GM20000 (cell line): ENCODE results near the gene GSDME.
"Not testable (repeated sequence)": the region's sequence is repeated elsewhere in the genome, so short reads cannot be mapped to it uniquely, and the experiment has no call there.

Source experiments
- DNase-seq: peaks from one replicate; pipeline ENCODE4 v3.0.0; 2012; ENCODE audit warnings: low spot score
- CTCF ChIP-seq: IDR thresholded peaks from 2 replicates; pipeline ENCODE4 v1.5.1; 2012; ENCODE audit warnings: mild to moderate bottlenecking, control low read depth; ENCODE audit errors: extremely low read depth, missing control alignments

GSDME gene

DNA sequence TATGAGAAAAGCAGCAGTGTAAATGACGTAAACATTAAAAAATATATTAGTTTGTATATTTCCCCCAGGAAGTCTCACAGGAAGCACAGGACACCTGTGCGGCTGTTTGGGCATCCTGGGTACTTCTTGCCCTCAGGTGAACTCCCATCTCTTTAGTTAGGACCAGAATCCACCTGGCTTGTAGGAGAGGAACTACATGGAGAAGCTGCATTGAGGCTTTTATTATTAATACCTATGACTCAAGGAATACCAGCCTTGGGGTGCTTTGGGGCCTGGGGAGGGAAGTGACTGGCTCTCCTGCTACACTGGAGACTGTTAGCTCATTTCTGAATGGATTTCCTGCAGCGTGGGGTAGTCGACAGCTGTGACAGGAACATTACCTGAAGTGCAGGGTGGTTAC, 40.0 kb upstream of the GSDME start:
- DNase-seq, result no peak
- no peak for TF ChIP-seq CTCF

DNA sequence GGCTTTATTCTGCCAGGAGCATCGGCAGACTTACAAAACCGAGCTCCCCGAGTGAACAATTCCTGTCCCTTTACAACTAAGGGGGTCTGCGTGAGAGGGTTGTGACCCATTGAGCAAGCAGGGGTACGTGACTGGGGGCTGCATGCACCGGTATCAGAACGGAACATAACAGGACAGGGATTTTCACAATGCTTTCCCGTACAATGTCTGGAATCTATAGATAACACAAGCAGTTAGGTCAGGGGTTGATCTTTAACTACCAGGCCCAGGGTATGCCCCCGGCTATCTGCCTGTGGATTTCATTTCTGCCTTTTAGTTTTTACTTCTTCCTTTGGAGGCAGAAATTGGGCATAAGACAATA, 38.1 kb upstream of the GSDME start:
- TF ChIP-seq CTCF, result no peak
- DNase-seq, result no peak

- not testable (repeated sequence) for DNase-seq
Measured at GRCh38 chr7:24794751-24795406, 37.6 kb upstream of the GSDME start.

DNA sequence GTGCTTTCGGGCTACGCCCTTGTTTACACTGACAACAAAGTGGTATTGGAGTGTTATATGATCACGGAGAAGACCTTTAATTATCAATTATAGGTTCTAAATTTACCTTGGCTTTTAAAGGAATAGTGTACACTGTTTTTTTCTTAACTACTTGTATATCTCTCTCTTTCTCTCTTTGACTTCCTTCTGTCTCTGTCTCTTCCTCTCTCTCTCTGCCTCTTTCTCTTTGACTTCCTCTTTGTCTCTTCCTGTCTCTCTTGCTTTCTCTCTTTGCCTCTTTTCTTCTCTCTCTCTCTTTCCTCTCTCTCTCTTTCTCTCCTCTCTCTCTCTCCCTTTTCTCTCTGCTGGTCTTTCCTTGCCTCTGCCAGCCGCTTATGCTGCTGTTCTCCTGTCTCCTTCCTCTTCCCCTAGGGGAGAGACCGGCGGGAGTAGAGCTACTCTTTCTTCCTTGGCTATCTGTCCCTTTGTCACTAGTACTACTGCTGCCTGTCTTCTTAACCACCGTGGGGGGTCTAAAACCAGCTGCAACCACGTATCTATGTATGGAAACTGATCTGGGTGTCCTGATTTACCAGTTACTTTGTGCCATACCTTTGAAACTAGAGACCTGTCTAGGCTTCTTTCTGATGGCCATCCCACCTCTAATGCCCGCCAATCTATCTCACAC, 36.9 kb upstream of the GSDME start:
- no peak for DNase-seq
- no peak for TF ChIP-seq CTCF

- TF ChIP-seq CTCF, result no peak
- no peak for DNase-seq
Measured at GRCh38 chr7:24788961-24789576, 31.8 kb upstream of the GSDME start.

- TF ChIP-seq CTCF, result peak; percentile 3
- DNase-seq, result no peak
Measured at GRCh38 chr7:24788075-24788474, 30.8 kb upstream of the GSDME start.

- no peak for TF ChIP-seq CTCF
- DNase-seq, result no peak
Measured at GRCh38 chr7:24786941-24787340, 29.7 kb upstream of the GSDME start.

- no peak for DNase-seq
- no peak for TF ChIP-seq CTCF
Measured at GRCh38 chr7:24786306-24786705, 29.0 kb upstream of the GSDME start.
